ENCODE data around the gene TALDO1. TPM values are rescaled to one million over a fixed set of nuclear protein-coding genes. Genes with fewer than 3 reads are reported as not detected.

The TALDO1 gene
- total and polyA plus RNA-seq, 12 donors = 55.3 to 124 (median 96.3) TPM

- peak overlapping the region in 3 of 10 donors; percentile 5 to 30 (median 22) for H3K4me3 ChIP-seq
- ATAC-seq (peak in 2 of 8 donors; percentile 18 to 52), DNase-seq (no peak)
- intact Hi-C loops (cut with DNase I) = loop anchor here in 6 of 10 donors (5.0 to 10.0 kb wide), 4 partner anchors 56 to 168 kb away; no protein-coding TSS in a partner anchor
- H3K9me3 ChIP-seq = peaks cover 0 to 1% (median 0%) of the 10 kb centered on the region in 11 donors
- peaks cover 0 to 31% (median 14%) of the 10 kb centered on the region in 9 donors for H3K4me1 ChIP-seq
- no peak overlapping the region for H3K27ac ChIP-seq
- H3K36me3 ChIP-seq = no peaks in the 10 kb centered on the region
- peaks cover 26 to 65% (median 59%) of the 10 kb centered on the region in 7 donors for H3K27me3 ChIP-seq
- WGBS, 2 donors = 5% methylated on average over 42 to 52 of the region's 53 CpGs
- TF ChIP-seq CTCF (IDR thresholded peaks at IDR 0.05) = no peak
Observed at GRCh38 chr11:720642-721246, 26.5 kb upstream of the TALDO1 start.

- H3K9me3 ChIP-seq = no peaks in the 10 kb centered on the region
- H3K27ac ChIP-seq = no peak overlapping the region
- DNase-seq (no peak), ATAC-seq (no peak)
- intact Hi-C loops (cut with DNase I) = loop anchor here in 6 of 10 donors (5.0 to 10.0 kb wide), 4 partner anchors 56 to 169 kb away; no protein-coding TSS in a partner anchor
- no peaks in the 10 kb centered on the region for H3K36me3 ChIP-seq
- peaks cover 28 to 71% (median 65%) of the 10 kb centered on the region in 7 donors for H3K27me3 ChIP-seq
- TF ChIP-seq CTCF (IDR thresholded peaks at IDR 0.05) = no peak
- 24 to 34% methylated on average over 28 of the region's 28 CpGs for WGBS, 2 donors
- peak overlapping the region in 3 of 10 donors; percentile 5 to 30 (median 22) for H3K4me3 ChIP-seq
- H3K4me1 ChIP-seq = peaks cover 4 to 36% (median 19%) of the 10 kb centered on the region in 9 donors
Observed at GRCh38 chr11:721247-721740, 26.0 kb upstream of the TALDO1 start.

- H3K27me3 ChIP-seq = peaks cover 28 to 76% (median 70%) of the 10 kb centered on the region in 7 donors
- 32 to 33% methylated on average over 27 to 33 of the region's 33 CpGs for WGBS, 2 donors
Observed at GRCh38 chr11:721741-722345, 25.4 kb upstream of the TALDO1 start.

More at GRCh38 chr11:721741-722345, 25.4 kb upstream of the TALDO1 start:
- no peak for DNase-seq
- Histone ChIP-seq H3K9me3 (no peaks in the 10 kb centered on the region), H3K36me3 (no peaks in the 10 kb centered on the region), H3K27ac (no peak overlapping the region), H3K4me3 (peak overlapping the region in 1 of 10 donors; percentile 10), H3K4me1 (peaks cover 8 to 42% (median 25%) of the 10 kb centered on the region in 9 donors)
- no peak for TF ChIP-seq CTCF (IDR thresholded peaks at IDR 0.05)
- intact Hi-C loops (cut with DNase I) = loop anchor here in 9 of 10 donors (2.0 to 10.0 kb wide), 5 partner anchors 57 to 170 kb away; no protein-coding TSS in a partner anchor
- no peak for ATAC-seq
